SK-N-SH (cell line): Measurements from ENCODE around the gene RNF130. TPM values are rescaled to one million over a fixed set of nuclear protein-coding genes. Genes with fewer than 3 reads are reported as not detected.

Experiments
- CTCF ChIA-PET: fragments of 300-600, 350-600 bp; formaldehyde crosslinking; extraction: SDS; loops from one replicate; lab custom pipeline; 2021; lab: Yijun Ruan, JAX
- POLR2A ChIA-PET: fragments of 350-600 bp; sonication (Branson Sonifier 250); formaldehyde crosslinking; extraction: SDS; loops from one replicate; lab custom pipeline; 2020; ENCODE audit warnings: antibody characterized with exemption, inconsistent platforms; lab: Yijun Ruan, JAX
- DNase-seq: peaks from one replicate; pipeline ENCODE4 v3.0.0; 2012
- H2AFZ ChIP-seq: fragments of 200-600 bp; sonication (generic); 2 replicates; pipeline ENCODE4 v1.8.1; 2016; ENCODE audit warnings: antibody characterized with exemption, mild to moderate bottlenecking, low read depth
- H3F3A ChIP-seq: fragments of 200-600 bp; sonication (generic); replicated peaks from 2 replicates; pipeline ENCODE3; 2016; ENCODE audit warnings: antibody characterized with exemption, mild to moderate bottlenecking; ENCODE audit not compliant: insufficient read depth
- H3K27ac ChIP-seq, 2 experiments: fragments of 200-500 bp in 1 of 2; fragments of 200-600 bp in 1 of 2; sonication (Bioruptor generic) in 1 of 2; sonication (generic), shearing (Covaris generic) in 1 of 2; 2 replicates each; pipeline versions ENCODE4 v1.5.1 to v1.6.1; 2014 to 2016; ENCODE audit warnings: low read depth in 2 of 2, inconsistent platforms in 1 of 2, low read length in 1 of 2, mild to moderate bottlenecking in 1 of 2, mixed read lengths in 1 of 2
- H3K27me3 ChIP-seq: fragments of 200-600 bp; sonication (generic), shearing (Covaris generic); 2 replicates; pipeline ENCODE4 v1.6.1; 2016; ENCODE audit warnings: mixed run types; ENCODE audit not compliant: insufficient read depth
- H3K36me3 ChIP-seq, 2 experiments: fragments of 200-500 bp in 1 of 2; fragments of 200-600 bp in 1 of 2; sonication (Bioruptor generic) in 1 of 2; sonication (generic) in 1 of 2; replicated peaks in 1 of 2; 2 replicates each; pipeline versions ENCODE3 to v1.5.1; 2014 to 2016; ENCODE audit warnings: low read length in 1 of 2, mild to moderate bottlenecking in 1 of 2; ENCODE audit not compliant: insufficient read depth in 2 of 2, control insufficient read depth in 1 of 2
- H3K4me1 ChIP-seq, 2 experiments: fragments of 200-500 bp in 1 of 2; fragments of 200-600 bp in 1 of 2; sonication (Bioruptor generic) in 1 of 2; sonication (generic), shearing (Covaris generic) in 1 of 2; 2 replicates each; pipeline versions ENCODE4 v1.5.1 to v1.6.1; 2014 to 2016; ENCODE audit warnings: low read depth in 1 of 2, low read length in 1 of 2, mixed run types in 1 of 2; ENCODE audit not compliant: insufficient read depth in 2 of 2, control insufficient read depth in 1 of 2
- H3K4me2 ChIP-seq: fragments of 200-600 bp; sonication (generic), shearing (Covaris generic); 2 replicates; pipeline ENCODE4 v1.6.1; 2017; ENCODE audit warnings: mixed run types
- H3K4me3 ChIP-seq, 2 experiments: fragments of 200-500 bp in 1 of 2; fragments of 200-600 bp in 1 of 2; sonication (Bioruptor generic) in 1 of 2; sonication (generic), shearing (Covaris generic) in 1 of 2; 2 replicates each; pipeline versions ENCODE4 v1.5.1 to v1.8.1; 2014 to 2016; ENCODE audit warnings: low read depth in 2 of 2, inconsistent platforms in 1 of 2, low read length in 1 of 2, mild to moderate bottlenecking in 1 of 2, mixed read lengths in 1 of 2, moderate library complexity in 1 of 2
- H3K79me2 ChIP-seq: fragments of 200-600 bp; sonication (generic); 2 replicates; pipeline ENCODE4 v1.8.1; 2017; ENCODE audit warnings: mild to moderate bottlenecking; ENCODE audit not compliant: insufficient read depth
- H3K9ac ChIP-seq: fragments of 200-600 bp; sonication (generic); 2 replicates; pipeline ENCODE4 v1.6.1; 2017; ENCODE audit warnings: mixed run types
- H3K9me2 ChIP-seq: fragments of 200-600 bp; sonication (generic); 2 replicates; pipeline ENCODE4 v1.6.1; 2017; ENCODE audit warnings: mixed run types
- H3K9me3 ChIP-seq: fragments of 200-600 bp; sonication (generic); 2 replicates; pipeline ENCODE4 v1.6.1; 2017; ENCODE audit warnings: mixed run types, mild to moderate bottlenecking, moderate library complexity
- H4K20me1 ChIP-seq: fragments of 200-600 bp; sonication (generic); 2 replicates; pipeline ENCODE4 v1.6.1; 2017; ENCODE audit warnings: mild to moderate bottlenecking, mixed run types; ENCODE audit not compliant: insufficient read depth
- CHD2 ChIP-seq: fragments of 150-350 bp; IDR thresholded peaks from 2 replicates; pipeline ENCODE4 v1.6.1; 2018; ENCODE audit warnings: low read length; ENCODE audit not compliant: partially characterized antibody
- FOSL2 ChIP-seq: IDR thresholded peaks from 2 replicates; pipeline ENCODE4 v1.4.0; 2012; ENCODE audit warnings: low read depth, mild to moderate bottlenecking, moderate library complexity, borderline replicate concordance
- GABPA ChIP-seq: IDR thresholded peaks from 2 replicates; pipeline ENCODE4 v1.4.0; 2012; ENCODE audit warnings: low read depth, mild to moderate bottlenecking
- GATA2 ChIP-seq: sonication (generic); formaldehyde crosslinking; IDR thresholded peaks from 2 replicates; pipeline ENCODE4 v1.5.0; 2020; ENCODE audit warnings: mild to moderate bottlenecking, missing genetic modification reagents
- JUND ChIP-seq: IDR thresholded peaks from 2 replicates; pipeline ENCODE4 v1.4.0; 2012
- MAX ChIP-seq: IDR thresholded peaks from 2 replicates; pipeline ENCODE4 v1.4.0; 2012; ENCODE audit warnings: low read depth
- MEF2A ChIP-seq: IDR thresholded peaks from 2 replicates; pipeline ENCODE4 v1.4.0; 2012; ENCODE audit warnings: low read depth, borderline replicate concordance
- NFIC ChIP-seq: IDR thresholded peaks from 2 replicates; pipeline ENCODE4 v1.4.0; 2012; ENCODE audit warnings: borderline replicate concordance
- NRF1 ChIP-seq: IDR thresholded peaks from 2 replicates; pipeline ENCODE4 v1.6.1; 2012; ENCODE audit warnings: low read depth, mild to moderate bottlenecking, low read length
- RAD21 ChIP-seq: IDR thresholded peaks from 2 replicates; pipeline ENCODE4 v1.6.1; 2012; ENCODE audit warnings: mild to moderate bottlenecking, low read length
- RCOR1 ChIP-seq: fragments of 150-350 bp; IDR thresholded peaks from 2 replicates; pipeline ENCODE4 v1.6.1; 2017; ENCODE audit warnings: antibody characterized with exemption, low read length
- REST ChIP-seq: IDR thresholded peaks from 2 replicates; pipeline ENCODE4 v1.6.1; 2012; ENCODE audit warnings: mild to moderate bottlenecking, low read depth, low read length, moderate library complexity
- RFX5 ChIP-seq: IDR thresholded peaks from 2 replicates; pipeline ENCODE4 v1.6.1; 2012; ENCODE audit warnings: mild to moderate bottlenecking, improper control_type of control experiment, low read length
- SIN3A ChIP-seq: IDR thresholded peaks from 2 replicates; pipeline ENCODE4 v1.6.1; 2012; ENCODE audit warnings: low read depth, mild to moderate bottlenecking, low read length, moderate library complexity, borderline replicate concordance
- SMC3 ChIP-seq: IDR thresholded peaks from 2 replicates; pipeline ENCODE4 v1.6.1; 2012; ENCODE audit warnings: low read depth, low read length, improper control_type of control experiment
- TCF12 ChIP-seq: IDR thresholded peaks from 2 replicates; pipeline ENCODE4 v1.4.0; 2012
- WGBS: methylation state at CpG from one replicate; pipeline ENCODE4 v1.1.6; 2017; ENCODE audit warnings: low lambda C conversion rate; 5-methylcytosine and 5-hydroxymethylcytosine counted together
- polyA plus RNA-seq, 3 experiments: library from polyadenylated mRNA; depleted of rRNA; stranded (reverse); fragments of >200 nt; gene quantifications; 2 replicates each; pipeline ENCODE4 v1.2.3, GENCODE V29; 2012
- TF ChIP-seq, protein P1 (sequence below): IDR thresholded peaks from 2 replicates; pipeline ENCODE4 v1.4.0; 2012; ENCODE audit warnings: low read depth, borderline replicate concordance
- TF ChIP-seq, protein P2 (sequence below): IDR thresholded peaks from 2 replicates; pipeline ENCODE4; 2012
- TF ChIP-seq, protein P3 (sequence below): fragments of 150-350 bp; IDR thresholded peaks from 2 replicates; pipeline ENCODE4 v1.6.1; 2017; ENCODE audit warnings: antibody characterized with exemption, low read length, low read depth, borderline replicate concordance
- TF ChIP-seq, protein P4 (sequence below): fragments of 150-350 bp; IDR thresholded peaks from 2 replicates; pipeline ENCODE4 v1.6.1; 2016; ENCODE audit warnings: mild to moderate bottlenecking, low read depth, low read length

RNF130 gene
- polyA plus RNA-seq, 1 of the 3 experiments (the other 2 are of a cell fraction) = 41.4 TPM

DNA sequence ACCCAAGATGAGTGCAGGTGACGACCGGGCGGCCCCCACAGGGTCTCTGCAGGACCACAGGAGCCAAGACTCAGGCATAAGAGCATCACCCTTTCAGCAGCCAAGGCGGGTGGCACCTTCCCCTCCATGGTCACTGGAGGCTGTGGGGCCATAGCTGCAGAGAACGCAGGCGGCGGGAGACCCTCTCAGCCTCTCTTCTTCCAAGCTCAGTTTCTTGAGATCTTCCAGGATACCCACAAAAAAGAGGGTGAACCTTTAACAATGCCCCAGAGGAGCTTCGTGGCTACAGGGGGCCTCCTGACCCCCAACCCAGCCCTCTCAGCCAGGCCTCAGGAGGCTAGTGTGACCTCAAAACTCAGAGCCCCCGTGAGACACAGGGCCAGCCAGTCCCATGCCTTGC, 158.1 kb downstream of the RNF130 start:
- no peaks in the 10 kb centered on the region for H3K36me3 ChIP-seq
- no peak overlapping the region for H3K9ac ChIP-seq
- H3K27me3 ChIP-seq = no peaks in the 10 kb centered on the region
- CTCF ChIA-PET = interaction anchor here (1.2 kb wide), 1 partner anchor 10 kb away, joined by 3 read pairs; no protein-coding TSS in a partner anchor
- POLR2A ChIA-PET = no interaction called here
- no peak for DNase-seq
- H3K27ac ChIP-seq = no peak overlapping the region
- no peak overlapping the region for H3K4me2 ChIP-seq
- WGBS = 60% methylated on average over 6 of the region's 9 CpGs
- H3K4me1 ChIP-seq = no peaks in the 10 kb centered on the region
- no peaks in the 10 kb centered on the region for H4K20me1 ChIP-seq
- H3F3A ChIP-seq = no peaks in the 10 kb centered on the region
- TF ChIP-seq, protein P1, sequence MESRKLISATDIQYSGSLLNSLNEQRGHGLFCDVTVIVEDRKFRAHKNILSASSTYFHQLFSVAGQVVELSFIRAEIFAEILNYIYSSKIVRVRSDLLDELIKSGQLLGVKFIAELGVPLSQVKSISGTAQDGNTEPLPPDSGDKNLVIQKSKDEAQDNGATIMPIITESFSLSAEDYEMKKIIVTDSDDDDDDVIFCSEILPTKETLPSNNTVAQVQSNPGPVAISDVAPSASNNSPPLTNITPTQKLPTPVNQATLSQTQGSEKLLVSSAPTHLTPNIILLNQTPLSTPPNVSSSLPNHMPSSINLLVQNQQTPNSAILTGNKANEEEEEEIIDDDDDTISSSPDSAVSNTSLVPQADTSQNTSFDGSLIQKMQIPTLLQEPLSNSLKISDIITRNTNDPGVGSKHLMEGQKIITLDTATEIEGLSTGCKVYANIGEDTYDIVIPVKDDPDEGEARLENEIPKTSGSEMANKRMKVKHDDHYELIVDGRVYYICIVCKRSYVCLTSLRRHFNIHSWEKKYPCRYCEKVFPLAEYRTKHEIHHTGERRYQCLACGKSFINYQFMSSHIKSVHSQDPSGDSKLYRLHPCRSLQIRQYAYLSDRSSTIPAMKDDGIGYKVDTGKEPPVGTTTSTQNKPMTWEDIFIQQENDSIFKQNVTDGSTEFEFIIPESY = no peak
- H2AFZ ChIP-seq = no peak overlapping the region
- no peak overlapping the region for H3K4me3 ChIP-seq
- no peaks in the 10 kb centered on the region for H3K9me3 ChIP-seq
- H3K9me2 ChIP-seq = no peaks in the 10 kb centered on the region
- H3K79me2 ChIP-seq = no peaks in the 10 kb centered on the region

DNA sequence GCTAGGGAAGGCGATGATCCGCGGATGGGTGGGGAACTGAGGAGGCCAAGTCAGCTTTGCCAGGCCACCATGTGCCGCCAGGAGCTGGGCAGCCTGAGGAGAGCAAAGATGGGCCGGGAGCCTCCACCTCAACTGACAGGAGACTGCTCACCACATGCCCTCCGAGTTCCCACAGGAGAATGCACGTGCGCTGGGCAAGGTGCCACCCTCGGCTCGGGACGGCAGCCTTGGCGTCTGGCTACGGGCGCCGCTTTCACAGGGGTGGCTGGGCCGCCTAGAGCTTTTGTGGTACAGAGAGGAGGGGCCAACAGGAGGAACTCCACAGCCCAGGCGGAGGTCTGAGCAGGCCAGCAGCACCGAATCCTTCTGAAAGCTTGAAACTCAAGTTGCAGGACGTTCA, 158.6 kb downstream of the RNF130 start:
- Histone ChIP-seq H4K20me1 (no peaks in the 10 kb centered on the region), H3K27me3 (no peaks in the 10 kb centered on the region), H3K27ac (no peak overlapping the region), H3K79me2 (no peaks in the 10 kb centered on the region), H3K4me3 (no peak overlapping the region), H3K4me1 (no peaks in the 10 kb centered on the region; a peak in 1 of 4 replicates), H3K9me2 (no peaks in the 10 kb centered on the region), H3K9ac (no peak overlapping the region), H3K4me2 (no peak overlapping the region), H3K9me3 (no peaks in the 10 kb centered on the region), H3F3A (no peaks in the 10 kb centered on the region), H3K36me3 (no peaks in the 10 kb centered on the region), H2AFZ (no peak overlapping the region)
- ChIA-PET POLR2A (no interaction called here), CTCF (interaction anchor here (1.2 kb wide), 1 partner anchor 10 kb away, joined by 3 read pairs; no protein-coding TSS in a partner anchor)
- TF ChIP-seq SMC3 (no peak), NRF1 (no peak), RCOR1 (no peak), TCF12 (no peak), FOSL2 (no peak), JUND (no peak), NFIC (no peak), GABPA (no peak), REST (no peak), RFX5 (no peak), RAD21 (no peak), SIN3A (no peak), GATA2 (no peak), CHD2 (no peak), MAX (no peak), MEF2A (no peak)
- TF ChIP-seq, protein P2, sequence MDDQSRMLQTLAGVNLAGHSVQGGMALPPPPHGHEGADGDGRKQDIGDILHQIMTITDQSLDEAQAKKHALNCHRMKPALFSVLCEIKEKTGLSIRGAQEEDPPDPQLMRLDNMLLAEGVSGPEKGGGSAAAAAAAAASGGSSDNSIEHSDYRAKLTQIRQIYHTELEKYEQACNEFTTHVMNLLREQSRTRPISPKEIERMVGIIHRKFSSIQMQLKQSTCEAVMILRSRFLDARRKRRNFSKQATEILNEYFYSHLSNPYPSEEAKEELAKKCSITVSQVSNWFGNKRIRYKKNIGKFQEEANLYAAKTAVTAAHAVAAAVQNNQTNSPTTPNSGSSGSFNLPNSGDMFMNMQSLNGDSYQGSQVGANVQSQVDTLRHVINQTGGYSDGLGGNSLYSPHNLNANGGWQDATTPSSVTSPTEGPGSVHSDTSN = no peak
- TF ChIP-seq, protein P3, sequence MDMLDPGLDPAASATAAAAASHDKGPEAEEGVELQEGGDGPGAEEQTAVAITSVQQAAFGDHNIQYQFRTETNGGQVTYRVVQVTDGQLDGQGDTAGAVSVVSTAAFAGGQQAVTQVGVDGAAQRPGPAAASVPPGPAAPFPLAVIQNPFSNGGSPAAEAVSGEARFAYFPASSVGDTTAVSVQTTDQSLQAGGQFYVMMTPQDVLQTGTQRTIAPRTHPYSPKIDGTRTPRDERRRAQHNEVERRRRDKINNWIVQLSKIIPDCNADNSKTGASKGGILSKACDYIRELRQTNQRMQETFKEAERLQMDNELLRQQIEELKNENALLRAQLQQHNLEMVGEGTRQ = no peak
- TF ChIP-seq, protein P4, sequence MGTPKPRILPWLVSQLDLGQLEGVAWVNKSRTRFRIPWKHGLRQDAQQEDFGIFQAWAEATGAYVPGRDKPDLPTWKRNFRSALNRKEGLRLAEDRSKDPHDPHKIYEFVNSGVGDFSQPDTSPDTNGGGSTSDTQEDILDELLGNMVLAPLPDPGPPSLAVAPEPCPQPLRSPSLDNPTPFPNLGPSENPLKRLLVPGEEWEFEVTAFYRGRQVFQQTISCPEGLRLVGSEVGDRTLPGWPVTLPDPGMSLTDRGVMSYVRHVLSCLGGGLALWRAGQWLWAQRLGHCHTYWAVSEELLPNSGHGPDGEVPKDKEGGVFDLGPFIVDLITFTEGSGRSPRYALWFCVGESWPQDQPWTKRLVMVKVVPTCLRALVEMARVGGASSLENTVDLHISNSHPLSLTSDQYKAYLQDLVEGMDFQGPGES = no peak
- 80% methylated on average over 12 of the region's 19 CpGs for WGBS
- DNase-seq = no peak
